HepG2 (cell line): ENCODE measurements around the gene DENND5B. TPM values are rescaled to one million over a fixed set of nuclear protein-coding genes. Genes with fewer than 3 reads are reported as not detected.

Experiments
- ATAC-seq: fragments of 200-7000 bp; cut with Tn5 transposase; 3 replicates; pipeline ENCODE4 v1.9.1; 2020; ENCODE audit warnings: mild to moderate bottlenecking, moderate library complexity
- BruUV-seq: library from RNA; stranded (reverse); fragments of 400-500 nt; replicated peaks from 2 replicates; lab custom pipeline; 2021; lab: Mats Ljungman, UMichigan
- CTCF ChIA-PET: fragments of 300-600 bp; formaldehyde crosslinking; extraction: SDS; loops from one replicate; lab custom pipeline; 2021; ENCODE audit warnings: low total read pairs, inconsistent platforms, low intra/inter-chr PET ratio; lab: Yijun Ruan, JAX
- POLR2A ChIA-PET: fragments of 350-600 bp; sonication (Branson Sonifier 250); formaldehyde crosslinking; loops from one replicate; lab custom pipeline; 2020; ENCODE audit warnings: antibody characterized with exemption, inconsistent platforms; lab: Yijun Ruan, JAX
- DNase-seq: peaks from one replicate; pipeline ENCODE4 v3.0.0-alpha.2; 2015; ENCODE audit warnings: low spot score
- FAIRE-seq: peaks from 3 replicates; lab custom pipeline; 2011; peaks lifted over from hg19 to GRCh38; lab: Jason Lieb, UNC
- H2AFZ ChIP-seq: one replicate; pipeline ENCODE4 v1.6.1; 2011; ENCODE audit warnings: low read length, inconsistent platforms
- H3K27ac ChIP-seq: fragments of 300-600 bp; 3 replicates; pipeline ENCODE4 v1.8.0; 2011; ENCODE audit warnings: mixed run types, mild to moderate bottlenecking, mixed read lengths, low read length, inconsistent platforms; ENCODE audit not compliant: insufficient read depth; ENCODE audit errors: extremely low read length
- H3K27me3 ChIP-seq, 2 experiments: fragments of 200-600 bp in 1 of 2; 2 replicates in 1 of 2; 3 replicates in 1 of 2; pipeline versions ENCODE4 v1.6.0 to v1.8.0; 2011; ENCODE audit warnings: low read length in 2 of 2, mild to moderate bottlenecking in 2 of 2, moderate library complexity in 2 of 2, inconsistent platforms in 1 of 2; ENCODE audit not compliant: insufficient read depth in 2 of 2, control insufficient read depth in 1 of 2
- H3K36me3 ChIP-seq, 2 experiments: fragments of 200-600 bp in 1 of 2; replicated peaks in 1 of 2; 2 replicates in 1 of 2; 3 replicates in 1 of 2; pipeline versions ENCODE4 v1.5.1 to v1.8.0; 2011; ENCODE audit warnings: low read length in 2 of 2, inconsistent platforms in 1 of 2; ENCODE audit not compliant: insufficient read depth in 2 of 2, control insufficient read depth in 1 of 2
- H3K4me1 ChIP-seq: 2 replicates; pipeline ENCODE4 v1.5.1; 2012; ENCODE audit warnings: low read length, inconsistent platforms; ENCODE audit not compliant: insufficient read depth
- H3K4me2 ChIP-seq: 2 replicates; pipeline ENCODE4 v1.6.0; 2011; ENCODE audit warnings: low read depth, low read length, inconsistent platforms
- H3K4me3 ChIP-seq, 3 experiments: fragments of 200-600 bp in 1 of 3; sonication (generic), shearing (Covaris generic) in 1 of 3; replicated peaks in 1 of 3; 2 replicates each; pipeline ENCODE4 v1.5.1; 2011 to 2016; ENCODE audit warnings: low read length in 3 of 3, inconsistent platforms in 2 of 3, low read depth in 2 of 3, mild to moderate bottlenecking in 2 of 3, control low read depth in 1 of 3, mixed read lengths in 1 of 3; ENCODE audit not compliant: insufficient read depth in 1 of 3
- H3K79me2 ChIP-seq: one replicate; pipeline ENCODE4 v1.6.1; 2011; ENCODE audit warnings: low read length, inconsistent platforms; ENCODE audit not compliant: insufficient read depth
- H3K9ac ChIP-seq: 2 replicates; pipeline ENCODE4 v1.6.0; 2011; ENCODE audit warnings: mild to moderate bottlenecking, low read depth, low read length, inconsistent platforms; ENCODE audit not compliant: insufficient read depth
- H3K9me3 ChIP-seq: 2 replicates; pipeline ENCODE4 v1.5.1; 2012; ENCODE audit warnings: mild to moderate bottlenecking, low read length
- H4K20me1 ChIP-seq: 2 replicates; pipeline ENCODE4 v1.6.0; 2011; ENCODE audit warnings: inconsistent platforms, mild to moderate bottlenecking, low read length, moderate library complexity; ENCODE audit not compliant: insufficient read depth
- BRCA1 ChIP-seq: sonication (generic); formaldehyde crosslinking; IDR thresholded peaks from 2 replicates; pipeline ENCODE4 v1.4.0; 2020; ENCODE audit warnings: missing genetic modification reagents
- EZH2 ChIP-seq: conservative IDR thresholded peaks from 2 replicates; pipeline ENCODE4 v1.6.1; 2012; ENCODE audit warnings: mild to moderate bottlenecking, low read depth, low read length, moderate library complexity
- JUN ChIP-seq: sonication (generic); formaldehyde crosslinking; IDR thresholded peaks from 2 replicates; pipeline ENCODE4 v1.4.0; 2020; ENCODE audit warnings: mild to moderate bottlenecking, missing genetic modification reagents
- MEIS2 ChIP-seq: sonication (generic); formaldehyde crosslinking; IDR thresholded peaks from 2 replicates; pipeline ENCODE4 v1.9.0; 2021; ENCODE audit warnings: mild to moderate bottlenecking, missing genetic modification reagents
- SMC3 ChIP-seq: IDR thresholded peaks from 2 replicates; pipeline ENCODE4 v1.6.1; 2011; ENCODE audit warnings: low read length, improper control_type of control experiment
- TOPORS ChIP-seq: sonication (generic); formaldehyde crosslinking; IDR thresholded peaks from 2 replicates; pipeline ENCODE4 v1.8.0; 2023; ENCODE audit warnings: mild to moderate bottlenecking, missing genetic modification reagents
- ZC3H13 ChIP-seq: sonication (generic); formaldehyde crosslinking; IDR thresholded peaks from 2 replicates; pipeline ENCODE4 v1.8.1; 2023; ENCODE audit warnings: mild to moderate bottlenecking, missing genetic modification reagents, moderate library complexity
- ZFP36L1 ChIP-seq: sonication (generic); formaldehyde crosslinking; IDR thresholded peaks from 2 replicates; pipeline ENCODE4 v1.8.0; 2022; ENCODE audit warnings: mild to moderate bottlenecking, missing genetic modification reagents, moderate library complexity
- ZNF253 ChIP-seq: sonication (generic); formaldehyde crosslinking; IDR thresholded peaks from 2 replicates; pipeline ENCODE4 v1.8.0; 2022; ENCODE audit warnings: mild to moderate bottlenecking, missing genetic modification reagents, borderline replicate concordance
- WGBS: methylation state at CpG from one replicate; pipeline ENCODE4 v1.1.6; 2017; ENCODE audit warnings: low lambda C conversion rate; 5-methylcytosine and 5-hydroxymethylcytosine counted together
- in situ Hi-C: cut with HindIII; loops from 2 replicates; pipeline ENCODE4 v1.10.0; 2017; ENCODE audit warnings: low pct_unique_long_range_greater_than_20kb; ENCODE audit not compliant: extremely low pct_ligation_motif_present
- intact Hi-C: fragments of 100-400 bp; cut with micrococcal nuclease; formaldehyde crosslinking; loops from one replicate; pipeline ENCODE4 v1.10.0; 2022; ENCODE audit not compliant: unreplicated experiment
- polyA plus RNA-seq, 8 experiments: library from polyadenylated mRNA; depleted of rRNA in 3 of 8; stranded (reverse) in 7 of 8; unstranded in 1 of 8; fragments of >200 nt; fragmentation: Illumina TruSeq in 4 of 8; extraction: Trizol in 4 of 8; gene quantifications; 2 replicates each; pipeline versions ENCODE4 v1.2.1 to v1.2.3, GENCODE V29; 2011 to 2016; ENCODE audit warnings: low read depth in 4 of 8, missing spikeins in 1 of 8, mixed read lengths in 1 of 8; ENCODE audit not compliant: insufficient read depth in 1 of 8
- total RNA-seq, 5 experiments: library from RNA; depleted of rRNA; stranded (reverse); fragments of >200 nt; fragmentation: Illumina TruSeq; extraction: Trizol; gene quantifications; 2 replicates each; pipeline ENCODE4 v1.2.3, GENCODE V29; 2016; ENCODE audit warnings: low read depth in 1 of 5
- TF ChIP-seq, protein P1 (sequence below), 2 experiments: fragments of 450-650 bp in 1 of 2; sonication (generic) in 1 of 2; formaldehyde crosslinking in 1 of 2; IDR thresholded peaks; 2 replicates each; pipeline versions ENCODE4 v1.6.1 to v1.8.0; 2016 to 2022; ENCODE audit warnings: antibody characterized with exemption in 1 of 2, mild to moderate bottlenecking in 1 of 2, missing genetic modification reagents in 1 of 2

The DENND5B gene
- total and polyA plus RNA-seq, 2 of the 13 experiments (the other 11 are each of a cell fraction or from before 2014, with no cell fraction given), result 14.7 to 18.7 TPM

DNA sequence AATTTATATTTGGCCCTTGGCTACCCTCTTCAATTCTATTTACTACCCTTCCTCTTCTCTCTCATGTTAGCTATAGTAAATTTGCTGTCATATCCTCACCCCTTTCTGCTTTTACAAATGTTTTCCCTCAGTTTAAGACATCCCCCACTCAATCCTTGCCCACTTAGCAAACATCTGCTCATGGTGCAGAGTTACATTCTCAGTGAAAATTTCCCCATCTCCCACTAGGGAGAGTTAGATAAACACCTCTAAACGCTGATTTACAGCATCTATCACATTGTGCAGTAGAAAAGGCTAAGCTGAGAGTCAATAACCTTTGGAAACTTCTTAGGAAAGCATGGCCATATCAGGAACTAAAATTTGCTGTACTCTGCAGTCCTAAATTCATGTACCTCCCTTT is 69.0 kb downstream of the DENND5B start:
- Histone ChIP-seq H3K9ac (no peak overlapping the region), H4K20me1 (peaks cover 7% of the 10 kb centered on the region; the same call in 1 of the 2 replicates), H3K27me3 (no peaks in the 10 kb centered on the region), H3K79me2 (peaks cover 59% of the 10 kb centered on the region), H2AFZ (no peak overlapping the region), H3K27ac (no peak overlapping the region), H3K9me3 (no peaks in the 10 kb centered on the region), H3K4me3 (no peak overlapping the region)
- no peak; the same call in 2 of the 3 replicates for ATAC-seq
- no peak for DNase-seq
- no TSS peak for BruUV-seq
- intact Hi-C loops, result no loop called here
- ChIA-PET CTCF (no interaction called here), POLR2A (no interaction called here)
- 47% methylated on average over 1 of the region's 1 CpG for WGBS
- no peak for TF ChIP-seq JUN (CRISPR knock-in tag)
- TF ChIP-seq TOPORS, result no peak
- TF ChIP-seq ZNF253, result no peak
- no peak for TF ChIP-seq ZFP36L1 (CRISPR knock-in tag)
- TF ChIP-seq SMC3, result no peak
- TF ChIP-seq, protein P1, sequence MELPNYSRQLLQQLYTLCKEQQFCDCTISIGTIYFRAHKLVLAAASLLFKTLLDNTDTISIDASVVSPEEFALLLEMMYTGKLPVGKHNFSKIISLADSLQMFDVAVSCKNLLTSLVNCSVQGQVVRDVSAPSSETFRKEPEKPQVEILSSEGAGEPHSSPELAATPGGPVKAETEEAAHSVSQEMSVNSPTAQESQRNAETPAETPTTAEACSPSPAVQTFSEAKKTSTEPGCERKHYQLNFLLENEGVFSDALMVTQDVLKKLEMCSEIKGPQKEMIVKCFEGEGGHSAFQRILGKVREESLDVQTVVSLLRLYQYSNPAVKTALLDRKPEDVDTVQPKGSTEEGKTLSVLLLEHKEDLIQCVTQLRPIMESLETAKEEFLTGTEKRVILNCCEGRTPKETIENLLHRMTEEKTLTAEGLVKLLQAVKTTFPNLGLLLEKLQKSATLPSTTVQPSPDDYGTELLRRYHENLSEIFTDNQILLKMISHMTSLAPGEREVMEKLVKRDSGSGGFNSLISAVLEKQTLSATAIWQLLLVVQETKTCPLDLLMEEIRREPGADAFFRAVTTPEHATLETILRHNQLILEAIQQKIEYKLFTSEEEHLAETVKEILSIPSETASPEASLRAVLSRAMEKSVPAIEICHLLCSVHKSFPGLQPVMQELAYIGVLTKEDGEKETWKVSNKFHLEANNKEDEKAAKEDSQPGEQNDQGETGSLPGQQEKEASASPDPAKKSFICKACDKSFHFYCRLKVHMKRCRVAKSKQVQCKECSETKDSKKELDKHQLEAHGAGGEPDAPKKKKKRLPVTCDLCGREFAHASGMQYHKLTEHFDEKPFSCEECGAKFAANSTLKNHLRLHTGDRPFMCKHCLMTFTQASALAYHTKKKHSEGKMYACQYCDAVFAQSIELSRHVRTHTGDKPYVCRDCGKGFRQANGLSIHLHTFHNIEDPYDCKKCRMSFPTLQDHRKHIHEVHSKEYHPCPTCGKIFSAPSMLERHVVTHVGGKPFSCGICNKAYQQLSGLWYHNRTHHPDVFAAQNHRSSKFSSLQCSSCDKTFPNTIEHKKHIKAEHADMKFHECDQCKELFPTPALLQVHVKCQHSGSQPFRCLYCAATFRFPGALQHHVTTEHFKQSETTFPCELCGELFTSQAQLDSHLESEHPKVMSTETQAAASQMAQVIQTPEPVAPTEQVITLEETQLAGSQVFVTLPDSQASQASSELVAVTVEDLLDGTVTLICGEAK (IDR thresholded peaks at IDR 0.05), result no peak
- TF ChIP-seq, protein P1 (CRISPR knock-in tag; IDR thresholded peaks at IDR 0.05), result no peak
- no peak for TF ChIP-seq EZH2
- TF ChIP-seq BRCA1 (CRISPR knock-in tag), result no peak
- TF ChIP-seq ZC3H13 (CRISPR knock-in tag), result no peak
- no peak for TF ChIP-seq MEIS2 (CRISPR knock-in tag)
- TF ChIP-seq, all 625 proteins: peak for 0
- H3K4me1 ChIP-seq, result peaks cover 49% of the 10 kb centered on the region
- no peak for FAIRE-seq
- H3K36me3 ChIP-seq, result no peaks in the 10 kb centered on the region
- in situ Hi-C loops, result loop anchor here (25.0 kb wide), 1 partner anchor 110 kb away; no protein-coding TSS in a partner anchor
- no peak overlapping the region for H3K4me2 ChIP-seq
